A549 (cell line): Measurements from ENCODE around the gene NPY2R. TPM values are rescaled to one million over a fixed set of nuclear protein-coding genes. Genes with fewer than 3 reads are reported as not detected.

Experiments
- ATAC-seq, 2 experiments: fragments of 200-7000 bp in 1 of 2; fragments of >200 bp in 1 of 2; cut with Nextera tagmentation in 1 of 2; cut with Tn5 transposase in 1 of 2; 3 replicates each; pipeline versions ENCODE4 v1.8.0 to v1.9.1; 2018 to 2020; ENCODE audit warnings: mild to moderate bottlenecking in 1 of 2, moderate library complexity in 1 of 2
- CTCF ChIA-PET: fragments of 300-600 bp; sonication (Branson Sonifier 250); formaldehyde crosslinking; extraction: SDS; loops from one replicate; lab custom pipeline; 2021; ENCODE audit warnings: antibody characterized with exemption, inconsistent platforms; lab: Yijun Ruan, JAX
- POLR2A ChIA-PET: fragments of 350-600 bp; formaldehyde crosslinking; extraction: SDS; loops from one replicate; lab custom pipeline; 2021; ENCODE audit warnings: antibody characterized with exemption, inconsistent platforms; lab: Yijun Ruan, JAX
- DNase-seq, 2 experiments: peaks; one replicate each; pipeline versions ENCODE4 v3.0.0 to v3.0.0-alpha.2; 2011 to 2016; ENCODE audit warnings: low read depth in 1 of 2, low spot score in 1 of 2
- FAIRE-seq: peaks from 2 replicates; lab custom pipeline; 2011; peaks lifted over from hg19 to GRCh38; lab: Jason Lieb, UNC
- H3K27ac ChIP-seq, 2 experiments: fragments of >200 bp; sonication (Bioruptor Twin); formaldehyde crosslinking; 3 replicates each; pipeline ENCODE4 v1.5.1; 2016 to 2017
- H3K4me1 ChIP-seq: fragments of >200 bp; sonication (Bioruptor Twin); formaldehyde crosslinking; 3 replicates; pipeline ENCODE4 v1.6.1; 2016
- H3K4me2 ChIP-seq: fragments of >200 bp; sonication (Bioruptor Twin); formaldehyde crosslinking; 3 replicates; pipeline ENCODE4 v1.6.1; 2016
- H3K4me3 ChIP-seq: fragments of >200 bp; sonication (Bioruptor Twin); formaldehyde crosslinking; 3 replicates; pipeline ENCODE4 v1.5.1; 2016
- H3K9me3 ChIP-seq: fragments of >200 bp; sonication (Bioruptor Twin); formaldehyde crosslinking; 3 replicates; pipeline ENCODE4 v1.6.1; 2016
- CBX2 ChIP-seq: fragments of 200-600 bp; sonication (generic); IDR thresholded peaks from 2 replicates; pipeline ENCODE4 v1.6.1; 2016; ENCODE audit warnings: low read depth, mild to moderate bottlenecking, borderline replicate concordance
- CBX8 ChIP-seq: fragments of 200-600 bp; sonication (generic); IDR thresholded peaks from 2 replicates; pipeline ENCODE4 v1.6.1; 2016
- CHD2 ChIP-seq: fragments of 150-350 bp; IDR thresholded peaks from 2 replicates; pipeline ENCODE4 v1.6.1; 2014; ENCODE audit warnings: low read length; ENCODE audit not compliant: partially characterized antibody
- CHD4 ChIP-seq: fragments of 200-600 bp; sonication (generic); IDR thresholded peaks from 2 replicates; pipeline ENCODE4 v1.6.1; 2016; ENCODE audit warnings: antibody characterized with exemption, mild to moderate bottlenecking, borderline replicate concordance
- EHF ChIP-seq: fragments of 250-450 bp; sonication (Bioruptor Pico); IDR thresholded peaks from 2 replicates; pipeline ENCODE4 v1.5.0; 2020; ENCODE audit warnings: mild to moderate bottlenecking
- HOXA7 ChIP-seq: fragments of 250-450 bp; sonication (Bioruptor Pico); IDR thresholded peaks from 2 replicates; pipeline ENCODE4 v1.5.0; 2020; ENCODE audit warnings: mild to moderate bottlenecking, moderate library complexity
- MYC ChIP-seq: IDR thresholded peaks from 2 replicates; pipeline ENCODE4 v1.6.1; 2012; ENCODE audit warnings: mild to moderate bottlenecking, inconsistent platforms, low read length, improper control_type of control experiment, borderline replicate concordance
- NFE2L2 ChIP-seq: fragments of 150-350 bp; conservative IDR thresholded peaks from 2 replicates; pipeline ENCODE4 v1.6.1; 2014; ENCODE audit warnings: low read length
- PHF8 ChIP-seq: fragments of 200-600 bp; sonication (generic); IDR thresholded peaks from 2 replicates; pipeline ENCODE4 v1.6.1; 2016; ENCODE audit warnings: low read depth, mild to moderate bottlenecking, antibody characterized with exemption, moderate library complexity, borderline replicate concordance
- POLR2A ChIP-seq: IDR thresholded peaks from 2 replicates; pipeline ENCODE4 v1.6.1; 2012; ENCODE audit warnings: mild to moderate bottlenecking, low read length
- POLR2AphosphoS2 ChIP-seq: conservative IDR thresholded peaks from 2 replicates; pipeline ENCODE4 v1.6.1; 2012; ENCODE audit warnings: low read length, improper control_type of control experiment, inconsistent platforms
- RCOR1 ChIP-seq: fragments of 150-350 bp; IDR thresholded peaks from 2 replicates; pipeline ENCODE4 v1.6.1; 2014; ENCODE audit warnings: antibody characterized with exemption, low read length, low read depth
- RFX5 ChIP-seq: fragments of 450-650 bp; IDR thresholded peaks from 2 replicates; pipeline ENCODE4 v1.7.1; 2014; ENCODE audit warnings: antibody characterized with exemption, mild to moderate bottlenecking, moderate library complexity
- SMC3 ChIP-seq: fragments of >200 bp; sonication (Bioruptor Twin); formaldehyde crosslinking; IDR thresholded peaks from 3 replicates; pipeline ENCODE4 v1.6.1; 2018; ENCODE audit warnings: inconsistent platforms
- SREBF2 ChIP-seq: fragments of 450-650 bp; IDR thresholded peaks from 2 replicates; pipeline ENCODE4 v1.6.1; 2014; ENCODE audit warnings: mild to moderate bottlenecking, moderate library complexity
- ZNF302 ChIP-seq: fragments of 250-450 bp; sonication (Bioruptor Pico); IDR thresholded peaks from 2 replicates; pipeline ENCODE4 v1.9.0; 2021; ENCODE audit warnings: inconsistent platforms, mild to moderate bottlenecking, moderate library complexity
- WGBS: methylation state at CpG from one replicate; pipeline ENCODE4 v1.1.6; 2017; ENCODE audit errors: missing lambda C conversion rate; 5-methylcytosine and 5-hydroxymethylcytosine counted together
- polyA plus RNA-seq, 4 experiments: library from polyadenylated mRNA; depleted of rRNA in 3 of 4; stranded (reverse); fragments of >200 nt; fragmentation: RNase III in 1 of 4; extraction: RNeasy Plus Mini Kit Qiagen cat#74134 plus additional on column Dnase treatment in 1 of 4; gene quantifications; 2 replicates in 3 of 4; 3 replicates in 1 of 4; pipeline ENCODE4 v1.2.3, GENCODE V29; 2011 to 2017
- TF ChIP-seq, protein P1 (sequence below): IDR thresholded peaks from 2 replicates; pipeline ENCODE4 v1.6.1; 2012
- TF ChIP-seq, protein P2 (sequence below): IDR thresholded peaks from 2 replicates; pipeline ENCODE4 v1.6.1; 2012
- TF ChIP-seq, protein P3 (sequence below): fragments of >200 bp; sonication (Bioruptor Twin); formaldehyde crosslinking; IDR thresholded peaks from 3 replicates; pipeline ENCODE4 v1.6.1; 2016
- TF ChIP-seq, protein P4 (sequence below): fragments of >200 bp; sonication (Bioruptor Twin); formaldehyde crosslinking; IDR thresholded peaks from 3 replicates; pipeline ENCODE4 v1.5.1; 2016
- TF ChIP-seq, protein P5 (sequence below): fragments of 250-450 bp; sonication (Bioruptor Pico); IDR thresholded peaks from 2 replicates; pipeline ENCODE4 v1.5.0; 2021; ENCODE audit warnings: mild to moderate bottlenecking, moderate library complexity, borderline replicate concordance
- TF ChIP-seq, protein P6 (sequence below): fragments of >200 bp; sonication (Bioruptor Twin); formaldehyde crosslinking; IDR thresholded peaks from 2 replicates; pipeline ENCODE4 v1.6.1; 2016

NPY2R gene
- polyA plus RNA-seq, 2 of the 4 experiments (the other 2 are of a cell fraction) = 0.05 to 0.26 TPM

DNA sequence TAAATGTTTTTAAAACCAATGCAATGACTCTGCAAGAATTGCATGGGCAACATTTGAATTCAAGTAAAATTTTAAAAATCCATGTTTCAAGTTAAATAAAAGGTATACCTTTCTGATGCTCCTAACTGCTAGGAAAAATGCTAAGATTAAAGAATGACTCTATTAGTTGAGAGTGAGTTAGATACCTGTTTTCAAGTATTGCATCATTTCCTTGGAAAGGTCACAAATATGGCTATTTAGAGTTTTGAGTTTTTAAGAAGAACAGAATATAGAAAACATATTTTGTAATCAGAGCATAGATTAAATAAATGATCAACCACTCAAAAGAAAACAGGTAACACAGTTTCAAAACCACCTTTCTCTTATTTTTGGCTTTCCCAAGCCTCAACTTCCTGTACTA is 18.3 kb upstream of the NPY2R start (continued):
- TF ChIP-seq, protein P1, sequence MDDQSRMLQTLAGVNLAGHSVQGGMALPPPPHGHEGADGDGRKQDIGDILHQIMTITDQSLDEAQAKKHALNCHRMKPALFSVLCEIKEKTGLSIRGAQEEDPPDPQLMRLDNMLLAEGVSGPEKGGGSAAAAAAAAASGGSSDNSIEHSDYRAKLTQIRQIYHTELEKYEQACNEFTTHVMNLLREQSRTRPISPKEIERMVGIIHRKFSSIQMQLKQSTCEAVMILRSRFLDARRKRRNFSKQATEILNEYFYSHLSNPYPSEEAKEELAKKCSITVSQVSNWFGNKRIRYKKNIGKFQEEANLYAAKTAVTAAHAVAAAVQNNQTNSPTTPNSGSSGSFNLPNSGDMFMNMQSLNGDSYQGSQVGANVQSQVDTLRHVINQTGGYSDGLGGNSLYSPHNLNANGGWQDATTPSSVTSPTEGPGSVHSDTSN = no peak
- TF ChIP-seq SREBF2 (no peak), RCOR1 (no peak)
- TF ChIP-seq, protein P2, sequence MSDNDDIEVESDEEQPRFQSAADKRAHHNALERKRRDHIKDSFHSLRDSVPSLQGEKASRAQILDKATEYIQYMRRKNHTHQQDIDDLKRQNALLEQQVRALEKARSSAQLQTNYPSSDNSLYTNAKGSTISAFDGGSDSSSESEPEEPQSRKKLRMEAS = no peak
- TF ChIP-seq, protein P3, sequence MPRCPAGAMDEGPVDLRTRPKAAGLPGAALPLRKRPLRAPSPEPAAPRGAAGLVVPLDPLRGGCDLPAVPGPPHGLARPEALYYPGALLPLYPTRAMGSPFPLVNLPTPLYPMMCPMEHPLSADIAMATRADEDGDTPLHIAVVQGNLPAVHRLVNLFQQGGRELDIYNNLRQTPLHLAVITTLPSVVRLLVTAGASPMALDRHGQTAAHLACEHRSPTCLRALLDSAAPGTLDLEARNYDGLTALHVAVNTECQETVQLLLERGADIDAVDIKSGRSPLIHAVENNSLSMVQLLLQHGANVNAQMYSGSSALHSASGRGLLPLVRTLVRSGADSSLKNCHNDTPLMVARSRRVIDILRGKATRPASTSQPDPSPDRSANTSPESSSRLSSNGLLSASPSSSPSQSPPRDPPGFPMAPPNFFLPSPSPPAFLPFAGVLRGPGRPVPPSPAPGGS = no peak
- TF ChIP-seq, all 56 proteins: peak for 0

DNA sequence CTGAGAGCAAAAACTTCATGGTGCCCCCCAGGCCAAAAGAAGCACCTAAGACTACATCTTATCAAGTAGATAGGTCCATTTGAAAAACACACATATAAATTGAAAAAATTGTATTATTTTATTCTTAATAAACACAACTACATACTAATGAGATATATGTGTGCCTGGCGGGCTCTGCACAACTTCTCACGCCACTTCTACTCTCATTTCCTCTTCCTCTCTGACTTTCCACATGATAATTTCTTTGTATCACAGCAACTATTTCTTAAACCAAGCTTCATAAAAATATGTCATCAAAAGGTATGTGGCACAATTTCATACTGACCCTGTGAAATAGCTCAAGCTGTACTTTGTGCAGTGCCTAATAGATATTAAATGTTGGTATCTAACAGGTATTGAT is 10.7 kb upstream of the NPY2R start:
- no peak for FAIRE-seq
- no peak overlapping the region for H3K4me2 ChIP-seq
- WGBS = 69% methylated on average over 2 of the region's 2 CpGs

DNA sequence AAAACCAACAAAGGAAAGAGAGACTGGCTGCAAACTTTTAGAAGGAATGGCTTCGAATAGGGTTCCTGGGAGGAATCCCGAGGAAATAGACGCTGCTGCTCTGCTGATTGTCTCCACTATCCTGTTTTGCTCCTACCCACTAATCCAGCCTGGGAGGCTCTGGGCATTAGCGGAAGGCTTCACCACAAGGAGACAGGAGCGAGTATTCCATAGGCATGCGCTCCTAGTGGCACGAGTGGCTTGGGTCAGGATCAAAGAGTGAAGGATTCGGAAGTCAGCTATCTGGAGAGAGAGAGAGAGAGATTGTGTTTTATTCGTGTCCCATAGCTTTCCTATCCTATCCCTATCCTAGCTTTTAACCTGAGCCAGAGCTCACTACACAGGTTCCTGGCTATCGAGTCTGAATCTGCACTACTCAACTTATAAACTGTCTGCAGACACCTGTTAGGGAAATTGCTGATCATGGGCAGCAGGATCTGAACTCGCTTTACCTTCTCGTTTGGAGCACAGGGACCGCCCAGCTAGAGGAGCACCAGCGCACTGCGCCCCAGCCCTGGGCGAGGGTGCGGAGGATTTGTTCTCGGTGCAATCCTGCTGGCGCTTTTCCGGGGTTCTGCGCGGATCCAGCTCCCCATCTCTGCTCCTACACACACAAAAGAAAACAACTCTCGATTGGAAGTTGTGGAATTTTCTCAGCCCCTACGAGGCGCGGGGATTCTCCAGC is 740 bp upstream of the NPY2R start:
- WGBS = 3% methylated on average over 24 of the region's 26 CpGs
- TF ChIP-seq CBX8 (0 out of 2 replicates have a peak, but pooled peaks have one; percentile 53), SMC3 (0 out of 3 replicates have a peak, but pooled peaks have one; percentile 11), POLR2A (no peak), POLR2AphosphoS2 (no peak), CBX2 (no peak)
- TF ChIP-seq, protein P4, sequence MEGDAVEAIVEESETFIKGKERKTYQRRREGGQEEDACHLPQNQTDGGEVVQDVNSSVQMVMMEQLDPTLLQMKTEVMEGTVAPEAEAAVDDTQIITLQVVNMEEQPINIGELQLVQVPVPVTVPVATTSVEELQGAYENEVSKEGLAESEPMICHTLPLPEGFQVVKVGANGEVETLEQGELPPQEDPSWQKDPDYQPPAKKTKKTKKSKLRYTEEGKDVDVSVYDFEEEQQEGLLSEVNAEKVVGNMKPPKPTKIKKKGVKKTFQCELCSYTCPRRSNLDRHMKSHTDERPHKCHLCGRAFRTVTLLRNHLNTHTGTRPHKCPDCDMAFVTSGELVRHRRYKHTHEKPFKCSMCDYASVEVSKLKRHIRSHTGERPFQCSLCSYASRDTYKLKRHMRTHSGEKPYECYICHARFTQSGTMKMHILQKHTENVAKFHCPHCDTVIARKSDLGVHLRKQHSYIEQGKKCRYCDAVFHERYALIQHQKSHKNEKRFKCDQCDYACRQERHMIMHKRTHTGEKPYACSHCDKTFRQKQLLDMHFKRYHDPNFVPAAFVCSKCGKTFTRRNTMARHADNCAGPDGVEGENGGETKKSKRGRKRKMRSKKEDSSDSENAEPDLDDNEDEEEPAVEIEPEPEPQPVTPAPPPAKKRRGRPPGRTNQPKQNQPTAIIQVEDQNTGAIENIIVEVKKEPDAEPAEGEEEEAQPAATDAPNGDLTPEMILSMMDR = peak; percentile 24; the same call in 1 of the 3 replicates
- CTCF ChIA-PET = interaction anchor here (0.5 to 1.6 kb wide), 6 partner anchors 13 to 226 kb away, joined by 3 to 7 read pairs (median 4); no protein-coding TSS in a partner anchor
- Histone ChIP-seq H3K4me2 (peak overlapping the region; percentile 81), H3K4me3 (peak overlapping the region; percentile 46), H3K9me3 (no peaks in the 10 kb centered on the region), H3K4me1 (no peaks in the 10 kb centered on the region), H3K27ac (0 out of 6 replicates have a peak overlapping the region, but pooled peaks of 1 of the 2 experiments have one; percentile 53)
- ATAC-seq (peak; percentile 95), FAIRE-seq (no peak), DNase-seq (peak; percentile 15 to 65)
- POLR2A ChIA-PET = no interaction called here

More for the DNA sequence above, 10.7 kb upstream of the NPY2R start:
- Histone ChIP-seq H3K4me1 (no peaks in the 10 kb centered on the region), H3K27ac (no peak overlapping the region)
- DNase-seq = no peak
- ATAC-seq = no peak
- TF ChIP-seq NFE2L2 (no peak), RFX5 (no peak), CHD2 (no peak)
- TF ChIP-seq, all 56 proteins: peak for 0
- H3K4me3 ChIP-seq = no peak overlapping the region
- no peaks in the 10 kb centered on the region for H3K9me3 ChIP-seq
- CTCF ChIA-PET = no interaction called here
- POLR2A ChIA-PET = no interaction called here

DNA sequence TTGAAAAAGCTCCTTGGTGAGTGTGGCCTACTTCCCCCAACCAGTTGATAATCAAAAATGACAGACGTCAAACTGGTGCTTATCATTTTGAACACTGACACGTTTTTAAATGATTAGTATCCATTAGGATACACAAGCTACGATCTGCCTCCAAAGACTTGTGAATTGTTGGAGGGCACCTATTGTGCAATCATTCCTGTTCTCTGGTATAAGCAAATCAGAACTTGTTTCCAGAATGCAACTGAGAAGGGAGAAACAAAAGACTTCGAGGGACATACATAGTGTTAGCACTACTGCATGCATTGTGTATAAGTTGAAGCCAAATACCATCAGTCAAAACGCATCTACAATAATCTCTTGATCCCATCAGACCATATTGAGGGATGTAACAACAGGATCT is 11.6 kb downstream of the NPY2R start:
- TF ChIP-seq EHF (CRISPR knock-in tag) = no peak
- TF ChIP-seq CHD4 = no peak
- TF ChIP-seq HOXA7 (CRISPR knock-in tag) = no peak
- TF ChIP-seq, protein P5, sequence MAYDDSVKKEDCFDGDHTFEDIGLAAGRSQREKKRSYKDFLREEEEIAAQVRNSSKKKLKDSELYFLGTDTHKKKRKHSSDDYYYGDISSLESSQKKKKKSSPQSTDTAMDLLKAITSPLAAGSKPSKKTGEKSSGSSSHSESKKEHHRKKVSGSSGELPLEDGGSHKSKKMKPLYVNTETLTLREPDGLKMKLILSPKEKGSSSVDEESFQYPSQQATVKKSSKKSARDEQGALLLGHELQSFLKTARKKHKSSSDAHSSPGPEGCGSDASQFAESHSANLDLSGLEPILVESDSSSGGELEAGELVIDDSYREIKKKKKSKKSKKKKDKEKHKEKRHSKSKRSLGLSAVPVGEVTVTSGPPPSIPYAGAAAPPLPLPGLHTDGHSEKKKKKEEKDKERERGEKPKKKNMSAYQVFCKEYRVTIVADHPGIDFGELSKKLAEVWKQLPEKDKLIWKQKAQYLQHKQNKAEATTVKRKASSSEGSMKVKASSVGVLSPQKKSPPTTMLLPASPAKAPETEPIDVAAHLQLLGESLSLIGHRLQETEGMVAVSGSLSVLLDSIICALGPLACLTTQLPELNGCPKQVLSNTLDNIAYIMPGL (CRISPR knock-in tag) = no peak
- no peak for TF ChIP-seq ZNF302 (CRISPR knock-in tag)
- no peak for TF ChIP-seq MYC
- TF ChIP-seq CBX8 = no peak
- no peak for TF ChIP-seq PHF8
- TF ChIP-seq, protein P6, sequence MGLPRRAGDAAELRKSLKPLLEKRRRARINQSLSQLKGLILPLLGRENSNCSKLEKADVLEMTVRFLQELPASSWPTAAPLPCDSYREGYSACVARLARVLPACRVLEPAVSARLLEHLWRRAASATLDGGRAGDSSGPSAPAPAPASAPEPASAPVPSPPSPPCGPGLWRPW = no peak
- CTCF ChIA-PET = interaction anchor here (0.9 kb wide), 1 partner anchor 12 kb away, joined by 3 read pairs; no protein-coding TSS in a partner anchor
- DNase-seq (no peak), FAIRE-seq (no peak), ATAC-seq (no peak)
- H3K4me1 ChIP-seq = no peaks in the 10 kb centered on the region
- no peak overlapping the region for H3K4me2 ChIP-seq
- 41% methylated on average over 5 of the region's 5 CpGs for WGBS
- H3K27ac ChIP-seq = no peak overlapping the region
- H3K9me3 ChIP-seq = no peaks in the 10 kb centered on the region
- no peak overlapping the region for H3K4me3 ChIP-seq
- POLR2A ChIA-PET = no interaction called here
